GM12891 (cell line): ENCODE data around the gene SLC30A3.

Experiments used
- POLR2A ChIP-seq: IDR thresholded peaks from 2 replicates; pipeline ENCODE4 v1.6.1; 2011; ENCODE audit warnings: low read depth, low read length, control low read depth
- POLR2AphosphoS5 ChIP-seq: IDR thresholded peaks from 2 replicates; pipeline ENCODE4 v1.6.1; 2011; ENCODE audit warnings: low read depth, low read length, control low read depth
- POU2F2 ChIP-seq: IDR thresholded peaks from 2 replicates; pipeline ENCODE4 v1.6.1; 2011; ENCODE audit warnings: low read depth, mild to moderate bottlenecking, control low read depth, low read length, moderate library complexity
- SPI1 ChIP-seq: IDR thresholded peaks from 2 replicates; pipeline ENCODE4 v1.6.1; 2011; ENCODE audit warnings: low read depth, low read length, control low read depth
- TAF1 ChIP-seq: IDR thresholded peaks from 2 replicates; pipeline ENCODE4 v1.6.1; 2011; ENCODE audit warnings: low read depth, low read length, control low read depth

DNA sequence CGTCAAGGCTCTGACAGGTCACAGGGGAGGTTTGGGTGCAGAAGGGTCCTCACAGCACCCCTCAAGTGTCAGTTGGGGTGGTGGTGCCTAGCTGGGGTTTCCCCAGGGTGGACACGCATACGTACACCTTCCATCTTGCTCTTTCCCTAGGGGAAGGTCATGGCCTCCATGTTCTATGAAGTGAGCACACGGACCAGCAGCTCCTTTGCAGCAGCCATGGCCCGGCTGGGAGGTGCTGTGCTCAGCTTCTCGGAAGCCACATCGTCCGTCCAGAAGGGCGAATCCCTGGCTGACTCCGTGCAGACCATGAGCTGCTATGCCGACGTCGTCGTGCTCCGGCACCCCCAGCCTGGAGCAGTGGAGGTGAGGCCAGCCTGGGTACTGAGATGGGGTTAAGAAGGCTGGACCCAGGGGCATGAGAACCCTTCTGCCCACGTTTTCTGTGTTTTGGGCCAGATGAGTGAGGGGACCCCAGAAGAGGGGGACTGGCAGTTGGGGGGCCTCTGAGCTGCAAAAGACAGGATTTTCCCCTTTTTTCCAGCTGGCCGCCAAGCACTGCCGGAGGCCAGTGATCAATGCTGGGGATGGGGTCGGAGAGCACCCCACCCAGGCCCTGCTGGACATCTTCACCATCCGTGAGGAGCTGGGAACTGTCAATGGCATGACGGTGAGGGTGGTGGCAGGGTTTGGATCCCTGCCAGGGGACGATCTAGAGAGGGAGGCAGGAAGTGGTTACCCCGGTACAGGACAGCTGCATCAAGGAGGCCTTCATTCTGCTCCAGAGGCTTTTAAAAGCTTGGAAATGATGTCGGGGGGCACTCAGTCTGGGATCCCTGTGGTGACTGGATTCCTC is 20.9 kb downstream of the SLC30A3 start:
- no peak for TF ChIP-seq POLR2A
- TF ChIP-seq POLR2AphosphoS5, result no peak
- TF ChIP-seq SPI1, result no peak
- no peak for TF ChIP-seq TAF1
- TF ChIP-seq POU2F2, result no peak
